IMR-90 (cell line): ENCODE data around the gene SREBF2. TPM values are rescaled to one million over a fixed set of nuclear protein-coding genes. Genes with fewer than 3 reads are reported as not detected.

ENCODE experiments used
- ATAC-seq: fragments of 200-7000 bp; cut with Tn5 transposase; 2 replicates; pipeline ENCODE4 v1.9.1; 2020; ENCODE audit warnings: low read depth, mild to moderate bottlenecking, moderate library complexity
- BruUV-seq: library from RNA; stranded (reverse); fragments of 400-500 nt; replicated peaks from 2 replicates; lab custom pipeline; 2021; lab: Mats Ljungman, UMichigan
- CTCF ChIA-PET: fragments of 300-600 bp; formaldehyde crosslinking; extraction: SDS; loops from one replicate; lab custom pipeline; 2021; ENCODE audit warnings: antibody characterized with exemption; lab: Yijun Ruan, JAX
- POLR2A ChIA-PET: fragments of 300-600 bp; sonication (Branson Sonifier 250); formaldehyde crosslinking; loops from one replicate; lab custom pipeline; 2022; ENCODE audit warnings: antibody characterized with exemption; ENCODE audit not compliant: unreplicated experiment; lab: Charles Lee
- DNase-seq: peaks from one replicate; pipeline ENCODE4 v3.0.0; 2013
- H2AFZ ChIP-seq: replicated peaks from 2 replicates; pipeline ENCODE3; 2013; ENCODE audit warnings: low read length, mild to moderate bottlenecking; ENCODE audit not compliant: poor library complexity
- H2AK5ac ChIP-seq: 2 replicates; pipeline ENCODE4 v1.6.1; 2013; ENCODE audit warnings: low read depth, low read length, inconsistent platforms
- H2AK9ac ChIP-seq: replicated peaks from 2 replicates; pipeline ENCODE3; 2013; ENCODE audit warnings: mild to moderate bottlenecking, low read depth, low read length, moderate library complexity; ENCODE audit not compliant: poor library complexity
- H2BK120ac ChIP-seq: 2 replicates; pipeline ENCODE4 v1.6.1; 2013; ENCODE audit warnings: low read depth, low read length, inconsistent platforms
- H2BK15ac ChIP-seq: 3 replicates; pipeline ENCODE4 v1.6.1; 2013; ENCODE audit warnings: low read depth, low read length, inconsistent platforms
- H2BK20ac ChIP-seq: 2 replicates; pipeline ENCODE4 v1.6.1; 2013; ENCODE audit warnings: low read depth, mild to moderate bottlenecking, inconsistent platforms, low read length, moderate library complexity
- H2BK5ac ChIP-seq: 2 replicates; pipeline ENCODE4 v1.6.1; 2013; ENCODE audit warnings: mild to moderate bottlenecking, low read depth, low read length, inconsistent platforms; ENCODE audit not compliant: poor library complexity, severe bottlenecking
- H3K14ac ChIP-seq: replicated peaks from 2 replicates; pipeline ENCODE4 v1.6.1; 2013; ENCODE audit warnings: low read depth, low read length, inconsistent platforms
- H3K18ac ChIP-seq: 2 replicates; pipeline ENCODE4 v1.6.1; 2013; ENCODE audit warnings: low read depth, low read length, control low read depth
- H3K23ac ChIP-seq: 2 replicates; pipeline ENCODE4 v1.6.1; 2013; ENCODE audit warnings: low read depth, low read length, inconsistent platforms
- H3K27ac ChIP-seq: 2 replicates; pipeline ENCODE4 v1.5.1; 2013; ENCODE audit warnings: mild to moderate bottlenecking, control low read depth, low read length; ENCODE audit not compliant: insufficient read depth
- H3K27me3 ChIP-seq: 2 replicates; pipeline ENCODE4 v1.6.1; 2013; ENCODE audit warnings: low read length; ENCODE audit not compliant: control insufficient read depth, insufficient read depth
- H3K36me3 ChIP-seq: 2 replicates; pipeline ENCODE4 v1.6.1; 2013; ENCODE audit warnings: low read length, mixed read lengths; ENCODE audit not compliant: control insufficient read depth, insufficient read depth
- H3K4ac ChIP-seq: 2 replicates; pipeline ENCODE4 v1.6.1; 2013; ENCODE audit warnings: low read depth, low read length, inconsistent platforms
- H3K4me1 ChIP-seq: 2 replicates; pipeline ENCODE4 v1.6.1; 2013; ENCODE audit warnings: low read length, mixed read lengths; ENCODE audit not compliant: control insufficient read depth, insufficient read depth
- H3K4me2 ChIP-seq: 2 replicates; pipeline ENCODE4 v1.6.1; 2013; ENCODE audit warnings: low read depth, mild to moderate bottlenecking, control low read depth, low read length, moderate library complexity
- H3K4me3 ChIP-seq: 2 replicates; pipeline ENCODE4 v1.5.1; 2013; ENCODE audit warnings: low read depth, mild to moderate bottlenecking, control low read depth, low read length, moderate library complexity; ENCODE audit not compliant: insufficient read depth
- H3K56ac ChIP-seq: 2 replicates; pipeline ENCODE4 v1.6.1; 2013; ENCODE audit warnings: low read length, inconsistent platforms; ENCODE audit not compliant: insufficient read depth; ENCODE audit errors: extremely low read depth
- H3K79me1 ChIP-seq, 2 experiments: 2 replicates each; pipeline ENCODE4 v1.6.1; 2013; ENCODE audit warnings: low read length in 2 of 2, inconsistent platforms in 1 of 2, low read depth in 1 of 2
- H3K9ac ChIP-seq: 2 replicates; pipeline ENCODE4 v1.6.1; 2013; ENCODE audit warnings: low read depth, low read length, control low read depth
- H3K9me1 ChIP-seq: 2 replicates; pipeline ENCODE4 v1.6.1; 2013; ENCODE audit warnings: low read length, inconsistent platforms; ENCODE audit not compliant: insufficient read depth
- H3K9me3 ChIP-seq: 2 replicates; pipeline ENCODE4 v1.6.1; 2013; ENCODE audit warnings: low read length; ENCODE audit not compliant: control insufficient read depth, insufficient read depth
- H4K20me1 ChIP-seq: 2 replicates; pipeline ENCODE4 v1.6.1; 2013; ENCODE audit warnings: low read length, inconsistent platforms; ENCODE audit not compliant: insufficient read depth
- H4K5ac ChIP-seq: 2 replicates; pipeline ENCODE4 v1.6.1; 2013; ENCODE audit warnings: mild to moderate bottlenecking, low read depth, low read length, control low read depth
- H4K8ac ChIP-seq, 2 experiments: 2 replicates each; pipeline ENCODE4 v1.6.1; 2013; ENCODE audit warnings: low read depth in 2 of 2, low read length in 2 of 2, control low read depth in 1 of 2, inconsistent platforms in 1 of 2
- H4K91ac ChIP-seq: 2 replicates; pipeline ENCODE4 v1.6.1; 2013; ENCODE audit warnings: low read depth, low read length, inconsistent platforms; ENCODE audit not compliant: insufficient read depth
- CHD1 ChIP-seq: IDR thresholded peaks from 2 replicates; pipeline ENCODE4 v1.6.1; 2012; ENCODE audit warnings: low read depth, low read length, improper control_type of control experiment
- MAFK ChIP-seq: IDR thresholded peaks from 2 replicates; pipeline ENCODE4 v1.6.1; 2012; ENCODE audit warnings: low read depth, low read length, improper control_type of control experiment
- MAZ ChIP-seq: IDR thresholded peaks from 2 replicates; pipeline ENCODE4 v1.6.1; 2012; ENCODE audit warnings: low read depth, mild to moderate bottlenecking, low read length, improper control_type of control experiment, moderate library complexity, borderline replicate concordance
- MXI1 ChIP-seq: IDR thresholded peaks from 2 replicates; pipeline ENCODE4 v1.6.1; 2012; ENCODE audit warnings: low read depth, mild to moderate bottlenecking, low read length, moderate library complexity, borderline replicate concordance
- NFE2L2 ChIP-seq: fragments of 150-350 bp; IDR thresholded peaks from 2 replicates; pipeline ENCODE4 v1.6.1; 2016; ENCODE audit warnings: low read depth, mild to moderate bottlenecking, low read length
- POLR2A ChIP-seq: IDR thresholded peaks from 2 replicates; pipeline ENCODE4 v1.6.1; 2012; ENCODE audit warnings: mild to moderate bottlenecking, low read depth, low read length
- RCOR1 ChIP-seq: IDR thresholded peaks from 2 replicates; pipeline ENCODE4 v1.6.1; 2012; ENCODE audit warnings: mild to moderate bottlenecking, low read length, improper control_type of control experiment; ENCODE audit not compliant: insufficient replicate concordance
- RFX5 ChIP-seq: IDR thresholded peaks from 2 replicates; pipeline ENCODE4 v1.8.0; 2012; ENCODE audit warnings: low read depth, mild to moderate bottlenecking, low read length, moderate library complexity
- SMC3 ChIP-seq: fragments of 150-350 bp; IDR thresholded peaks from 2 replicates; pipeline ENCODE4 v1.6.1; 2016; ENCODE audit warnings: low read depth, mild to moderate bottlenecking, antibody characterized with exemption, low read length, moderate library complexity
- WGBS, 2 experiments: methylation state at CpG; one replicate each; pipeline versions ENCODE4 v1.1.5 to v1.1.7; 2013; ENCODE audit warnings: missing lambda C conversion rate in 2 of 2; ENCODE audit not compliant: insufficient read length in 1 of 2; ENCODE audit errors: extremely low coverage in 2 of 2; 5-methylcytosine and 5-hydroxymethylcytosine counted together
- dilution Hi-C: fragments of 300-500 bp; cut with HindIII; formaldehyde crosslinking; loops from one replicate; pipeline ENCODE4 v1.14.3; 2018; ENCODE audit warnings: low sequenced_read_pairs; ENCODE audit not compliant: unreplicated experiment
- in situ Hi-C: fragments of 300-500 bp; cut with MboI; formaldehyde crosslinking; loops from 3 replicates; pipeline ENCODE4 v1.14.3; 2019; ENCODE audit warnings: low sequenced_read_pairs, inconsistent platforms, mixed read lengths
- intact Hi-C: fragments of 100-400 bp; cut with micrococcal nuclease; formaldehyde crosslinking; loops from 2 replicates; pipeline ENCODE4 v1.10.0; 2022
- polyA plus RNA-seq, 3 experiments: library from polyadenylated mRNA; depleted of rRNA; stranded (reverse); fragments of >200 nt; gene quantifications; 2 replicates each; pipeline ENCODE4 v1.2.3, GENCODE V29; 2012; ENCODE audit warnings: low replicate concordance in 1 of 3
- total RNA-seq: library from RNA; depleted of rRNA; stranded (reverse); fragments of >200 nt; gene quantifications from 2 replicates; pipeline ENCODE4 v1.2.3, GENCODE V29; 2012
- TF ChIP-seq, protein P1 (sequence below): fragments of 150-350 bp; IDR thresholded peaks from 2 replicates; pipeline ENCODE4 v1.6.1; 2017; ENCODE audit warnings: mild to moderate bottlenecking, antibody characterized with exemption, low read length, low read depth
- TF ChIP-seq, protein P2 (sequence below): conservative IDR thresholded peaks from 2 replicates; pipeline ENCODE4 v1.5.1; 2012; ENCODE audit warnings: mild to moderate bottlenecking, low read depth, low read length, improper control_type of control experiment

Gene SREBF2
- total and polyA plus RNA-seq, 2 of the 4 experiments (the other 2 are of a cell fraction), result 8.1 to 47.4 TPM

- CTCF ChIA-PET, result no interaction called here
- H3K4me2 ChIP-seq, result no peak overlapping the region
- dilution Hi-C loops, result no loop called here
These were observed 47.7 kb downstream of the SREBF2 start for GRCh38 chr22:41880653-41881052.

More at GRCh38 chr22:41880653-41881052, 47.7 kb downstream of the SREBF2 start:
- Histone ChIP-seq H3K18ac (no peak overlapping the region), H2BK5ac (no peak overlapping the region), H2AK5ac (no peak overlapping the region), H2BK15ac (no peak overlapping the region), H4K20me1 (no peaks in the 10 kb centered on the region), H3K36me3 (peaks cover 47% of the 10 kb centered on the region), H2AFZ (no peak overlapping the region), H3K14ac (no peak overlapping the region), H3K9me1 (peaks cover 2% of the 10 kb centered on the region; the same call in 1 of the 2 replicates), H2BK20ac (no peak overlapping the region), H3K79me1 (no peaks in the 10 kb centered on the region), H2BK120ac (no peak overlapping the region), H3K27me3 (no peaks in the 10 kb centered on the region), H4K91ac (no peak overlapping the region), H3K4me1 (peaks cover 4% of the 10 kb centered on the region), H3K27ac (no peak overlapping the region), H4K8ac (no peak overlapping the region), H3K9ac (no peak overlapping the region), H2AK9ac (no peak overlapping the region), H3K56ac (no peak overlapping the region), H3K4ac (no peak overlapping the region), H3K4me3 (no peak overlapping the region), H4K5ac (no peak overlapping the region), H3K9me3 (no peaks in the 10 kb centered on the region), H3K23ac (no peak overlapping the region)
- POLR2A ChIA-PET, result no interaction called here
- in situ Hi-C loops (no loop called here), intact Hi-C loops (no loop called here)
- TF ChIP-seq POLR2A (no peak), SMC3 (no peak), CHD1 (no peak), MAFK (no peak), RFX5 (no peak), RCOR1 (no peak), MAZ (no peak), MXI1 (no peak), NFE2L2 (no peak)
- TF ChIP-seq, protein P1, sequence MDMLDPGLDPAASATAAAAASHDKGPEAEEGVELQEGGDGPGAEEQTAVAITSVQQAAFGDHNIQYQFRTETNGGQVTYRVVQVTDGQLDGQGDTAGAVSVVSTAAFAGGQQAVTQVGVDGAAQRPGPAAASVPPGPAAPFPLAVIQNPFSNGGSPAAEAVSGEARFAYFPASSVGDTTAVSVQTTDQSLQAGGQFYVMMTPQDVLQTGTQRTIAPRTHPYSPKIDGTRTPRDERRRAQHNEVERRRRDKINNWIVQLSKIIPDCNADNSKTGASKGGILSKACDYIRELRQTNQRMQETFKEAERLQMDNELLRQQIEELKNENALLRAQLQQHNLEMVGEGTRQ, result no peak
- TF ChIP-seq, protein P2, sequence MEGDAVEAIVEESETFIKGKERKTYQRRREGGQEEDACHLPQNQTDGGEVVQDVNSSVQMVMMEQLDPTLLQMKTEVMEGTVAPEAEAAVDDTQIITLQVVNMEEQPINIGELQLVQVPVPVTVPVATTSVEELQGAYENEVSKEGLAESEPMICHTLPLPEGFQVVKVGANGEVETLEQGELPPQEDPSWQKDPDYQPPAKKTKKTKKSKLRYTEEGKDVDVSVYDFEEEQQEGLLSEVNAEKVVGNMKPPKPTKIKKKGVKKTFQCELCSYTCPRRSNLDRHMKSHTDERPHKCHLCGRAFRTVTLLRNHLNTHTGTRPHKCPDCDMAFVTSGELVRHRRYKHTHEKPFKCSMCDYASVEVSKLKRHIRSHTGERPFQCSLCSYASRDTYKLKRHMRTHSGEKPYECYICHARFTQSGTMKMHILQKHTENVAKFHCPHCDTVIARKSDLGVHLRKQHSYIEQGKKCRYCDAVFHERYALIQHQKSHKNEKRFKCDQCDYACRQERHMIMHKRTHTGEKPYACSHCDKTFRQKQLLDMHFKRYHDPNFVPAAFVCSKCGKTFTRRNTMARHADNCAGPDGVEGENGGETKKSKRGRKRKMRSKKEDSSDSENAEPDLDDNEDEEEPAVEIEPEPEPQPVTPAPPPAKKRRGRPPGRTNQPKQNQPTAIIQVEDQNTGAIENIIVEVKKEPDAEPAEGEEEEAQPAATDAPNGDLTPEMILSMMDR, result no peak
- no peak for DNase-seq
- 94% methylated on average over 14 of the region's 16 CpGs; no CpG with 5 or more reads in 1 of the 2 experiments for WGBS, 2 experiments
- no peak for ATAC-seq
- no TSS peak for BruUV-seq
